ENCODE data around the gene HMCN2.

HMCN2 gene

GRCh38 chr9:130424595-130425454, 159.3 kb downstream of the HMCN2 start:
- Histone ChIP-seq H3K27me3 (ENCODE audit: control insufficient read depth, insufficient read depth, low read length) (no peaks in the 10 kb centered on the region), H3K4me3 (ENCODE audit: low read depth, low read length) (no peak overlapping the region)

DNA sequence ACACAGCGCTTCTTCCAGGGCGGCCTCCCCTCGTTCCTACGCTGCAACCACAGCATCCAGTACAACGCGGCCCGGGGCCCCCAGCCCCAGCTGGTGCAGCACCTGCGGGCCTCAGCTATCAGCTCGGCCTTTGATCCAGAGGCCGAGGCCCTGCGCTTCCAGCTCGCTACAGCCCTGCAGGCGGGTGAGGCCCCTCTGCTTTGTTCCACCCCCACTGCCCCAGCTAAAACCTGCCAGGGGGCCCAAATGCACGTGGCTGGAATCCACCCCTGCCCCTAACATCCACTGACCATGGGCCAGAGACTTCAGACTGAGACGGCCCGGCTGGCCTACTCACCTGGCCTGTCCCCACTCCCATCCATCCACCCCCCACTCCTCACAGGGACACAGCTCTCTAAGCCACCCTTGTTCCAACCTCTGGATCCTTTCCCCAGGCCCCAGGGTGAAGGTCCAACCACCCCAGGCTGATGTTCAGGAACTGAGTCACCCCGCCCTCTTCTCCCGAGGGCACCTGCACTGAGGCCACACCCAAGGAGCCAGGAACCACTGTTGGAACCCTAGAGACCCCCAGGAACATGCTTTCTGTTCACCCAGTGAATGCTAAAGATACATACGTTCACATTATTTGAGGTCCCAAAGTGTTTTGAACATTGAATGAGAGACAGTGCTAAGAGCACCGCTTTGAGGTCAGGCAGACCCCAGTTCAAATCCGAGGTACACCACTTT, 160.3 kb downstream of the HMCN2 start:
- Histone ChIP-seq H3K79me2 (no peaks in the 10 kb centered on the region), H3K27me3 (ENCODE audit: control insufficient read depth, insufficient read depth, low read length) (no peaks in the 10 kb centered on the region), H2AFZ (no peak overlapping the region), H3K9me3 (ENCODE audit: control insufficient read depth, low read length) (no peaks in the 10 kb centered on the region), H3K4me3 (ENCODE audit: low read depth, low read length) (no peak overlapping the region), H3K9ac (no peak overlapping the region), H3K4me2 (ENCODE audit: low read length) (no peak overlapping the region), H3K27ac (no peak overlapping the region), H3K36me3 (ENCODE audit: control insufficient read depth, insufficient read depth, low read length) (no peaks in the 10 kb centered on the region), H3K4me1 (no peaks in the 10 kb centered on the region)
- TF ChIP-seq, protein P1, sequence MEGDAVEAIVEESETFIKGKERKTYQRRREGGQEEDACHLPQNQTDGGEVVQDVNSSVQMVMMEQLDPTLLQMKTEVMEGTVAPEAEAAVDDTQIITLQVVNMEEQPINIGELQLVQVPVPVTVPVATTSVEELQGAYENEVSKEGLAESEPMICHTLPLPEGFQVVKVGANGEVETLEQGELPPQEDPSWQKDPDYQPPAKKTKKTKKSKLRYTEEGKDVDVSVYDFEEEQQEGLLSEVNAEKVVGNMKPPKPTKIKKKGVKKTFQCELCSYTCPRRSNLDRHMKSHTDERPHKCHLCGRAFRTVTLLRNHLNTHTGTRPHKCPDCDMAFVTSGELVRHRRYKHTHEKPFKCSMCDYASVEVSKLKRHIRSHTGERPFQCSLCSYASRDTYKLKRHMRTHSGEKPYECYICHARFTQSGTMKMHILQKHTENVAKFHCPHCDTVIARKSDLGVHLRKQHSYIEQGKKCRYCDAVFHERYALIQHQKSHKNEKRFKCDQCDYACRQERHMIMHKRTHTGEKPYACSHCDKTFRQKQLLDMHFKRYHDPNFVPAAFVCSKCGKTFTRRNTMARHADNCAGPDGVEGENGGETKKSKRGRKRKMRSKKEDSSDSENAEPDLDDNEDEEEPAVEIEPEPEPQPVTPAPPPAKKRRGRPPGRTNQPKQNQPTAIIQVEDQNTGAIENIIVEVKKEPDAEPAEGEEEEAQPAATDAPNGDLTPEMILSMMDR (IDR thresholded peaks at IDR 0.05), result no peak

More at GRCh38 chr9:130424595-130425454, 159.3 kb downstream of the HMCN2 start:
- Histone ChIP-seq H2AFZ (no peak overlapping the region), H3K9me3 (ENCODE audit: control insufficient read depth, low read length) (no peaks in the 10 kb centered on the region), H3K9ac (no peak overlapping the region), H3K36me3 (ENCODE audit: control insufficient read depth, insufficient read depth, low read length) (no peaks in the 10 kb centered on the region), H3K79me2 (no peaks in the 10 kb centered on the region), H3K27ac (no peak overlapping the region), H3K4me2 (ENCODE audit: low read length) (no peak overlapping the region), H3K4me1 (no peaks in the 10 kb centered on the region)
- TF ChIP-seq, protein P1 (IDR thresholded peaks at IDR 0.05), result no peak

GRCh38 chr9:130426467-130426773, 160.9 kb downstream of the HMCN2 start:
- Histone ChIP-seq H3K27me3 (ENCODE audit: control insufficient read depth, insufficient read depth, low read length) (no peaks in the 10 kb centered on the region), H2AFZ (no peak overlapping the region), H3K79me2 (no peaks in the 10 kb centered on the region), H3K27ac (no peak overlapping the region), H3K4me2 (ENCODE audit: low read length) (no peak overlapping the region), H3K9ac (no peak overlapping the region), H3K36me3 (ENCODE audit: control insufficient read depth, insufficient read depth, low read length) (no peaks in the 10 kb centered on the region), H3K4me1 (no peaks in the 10 kb centered on the region), H3K9me3 (ENCODE audit: control insufficient read depth, low read length) (no peaks in the 10 kb centered on the region), H3K4me3 (ENCODE audit: low read depth, low read length) (no peak overlapping the region)
- TF ChIP-seq, protein P1 (IDR thresholded peaks at IDR 0.05), result no peak

DNA sequence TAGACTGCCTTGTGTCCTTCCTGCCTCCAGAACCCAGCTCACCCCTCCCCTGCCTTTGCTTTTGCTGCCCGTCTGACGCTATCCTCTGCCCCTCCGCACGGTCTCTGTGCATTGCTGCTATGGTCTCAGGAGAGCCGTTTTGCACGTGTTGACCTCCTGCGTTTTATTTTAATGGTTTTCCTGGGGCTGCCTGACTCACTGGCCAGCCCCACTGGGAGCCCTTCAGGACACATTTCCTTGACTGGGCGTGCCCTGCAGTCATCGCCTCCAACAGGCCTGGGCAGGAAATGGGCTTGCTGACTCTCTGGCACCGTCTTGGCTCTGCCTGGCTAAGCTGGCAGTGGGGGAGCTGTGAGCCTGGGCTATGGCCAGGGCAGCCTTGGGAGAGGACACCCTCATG, 161.3 kb downstream of the HMCN2 start:
- Histone ChIP-seq H3K9ac (no peak overlapping the region), H3K4me3 (ENCODE audit: low read depth, low read length) (no peak overlapping the region), H2AFZ (no peak overlapping the region), H3K9me3 (ENCODE audit: control insufficient read depth, low read length) (no peaks in the 10 kb centered on the region), H3K79me2 (no peaks in the 10 kb centered on the region), H3K27ac (no peak overlapping the region), H3K36me3 (ENCODE audit: control insufficient read depth, insufficient read depth, low read length) (no peaks in the 10 kb centered on the region), H3K4me1 (no peaks in the 10 kb centered on the region), H3K4me2 (ENCODE audit: low read length) (no peak overlapping the region), H3K27me3 (ENCODE audit: control insufficient read depth, insufficient read depth, low read length) (no peaks in the 10 kb centered on the region)
- TF ChIP-seq, protein P1 (IDR thresholded peaks at IDR 0.05), result no peak

All from parathyroid adenoma (tissue), 2 donors.